Activated T-cell treated with anti-CD3 and anti-CD28 coated beads for 48 hours (primary cell): ENCODE results near the gene WSCD2.

Experiments used
- DNase-seq: peaks from one replicate; pipeline ENCODE4 v3.0.0-alpha.2; 2020; ENCODE audit warnings: low read depth

Gene WSCD2

DNA sequence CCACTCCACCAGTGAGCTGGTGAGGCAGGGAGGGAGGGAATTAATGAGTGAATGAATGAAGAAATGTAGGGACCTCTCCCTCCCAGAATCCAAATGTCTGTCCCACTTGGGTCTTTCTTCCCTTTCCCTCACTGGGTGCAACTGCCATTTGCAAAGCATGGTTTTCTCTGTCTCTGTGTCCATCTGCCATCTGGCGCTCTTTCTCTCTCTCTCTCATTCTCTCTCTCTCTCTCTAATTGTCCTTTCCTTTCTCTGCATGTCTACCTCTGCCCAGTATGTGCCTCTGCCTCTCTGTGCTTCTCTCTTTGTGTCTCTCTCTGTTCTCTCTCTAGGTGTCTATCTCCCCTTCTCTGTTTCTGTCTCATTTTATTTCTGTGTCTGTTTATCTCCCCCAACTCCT is 107.3 kb downstream of the WSCD2 start:
- no peak for DNase-seq

DNA sequence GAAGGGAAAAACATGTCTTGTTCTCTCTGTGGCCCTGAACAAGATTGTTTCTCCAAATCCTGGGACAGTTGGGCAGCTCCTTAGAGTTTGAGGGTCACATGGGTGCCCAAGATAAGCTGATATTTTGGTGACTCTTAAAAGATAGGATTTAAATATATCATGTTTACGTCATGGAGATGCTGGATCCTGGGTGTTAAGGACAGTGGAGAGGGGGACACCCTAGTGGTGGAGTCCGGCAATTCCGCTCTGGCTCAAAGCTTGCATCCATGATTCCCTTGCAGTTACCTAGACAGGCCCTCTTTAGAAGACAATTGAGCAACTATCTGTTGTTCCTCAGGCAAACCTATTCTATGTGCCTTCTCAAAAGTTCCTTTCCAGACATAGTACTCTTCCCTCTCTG is 108.2 kb downstream of the WSCD2 start:
- no peak for DNase-seq

DNA sequence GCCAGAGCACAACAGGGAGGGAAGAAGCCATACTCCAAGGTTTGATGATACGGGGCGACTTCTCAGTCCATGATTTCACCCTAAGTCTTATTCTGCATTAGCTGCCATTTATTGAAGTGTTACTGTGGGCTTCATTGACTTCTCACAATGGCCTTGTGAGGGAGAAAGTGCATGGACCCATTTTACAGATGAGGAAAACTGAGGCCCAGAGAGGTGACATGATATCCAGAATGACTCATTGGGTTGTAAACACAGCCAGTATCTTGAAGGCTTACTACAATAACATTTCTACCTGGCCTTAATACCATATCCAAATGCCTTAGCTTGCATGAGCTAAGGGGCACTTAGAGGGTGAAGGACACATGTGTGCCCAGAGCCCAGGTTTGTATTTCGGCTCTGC is 109.4 kb downstream of the WSCD2 start:
- no peak for DNase-seq

DNA sequence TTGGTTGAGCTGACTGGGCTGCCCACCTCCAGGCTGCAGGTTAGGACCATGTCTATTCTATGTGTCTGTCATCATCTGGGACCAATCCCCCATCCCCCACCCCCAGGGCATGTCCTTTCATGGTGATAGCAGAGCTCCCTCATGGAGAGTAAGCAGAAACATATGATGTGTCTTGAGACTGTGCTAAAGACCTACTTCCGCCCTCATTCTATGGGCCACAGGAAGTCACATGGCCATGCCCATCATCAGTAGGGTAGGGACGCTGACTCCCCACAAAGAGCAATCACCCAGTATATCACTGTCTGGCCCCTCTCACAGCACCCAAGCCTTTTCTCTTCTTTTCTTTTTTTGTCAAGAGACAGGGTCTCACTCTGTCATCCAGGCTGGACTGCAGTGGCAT is 110.3 kb downstream of the WSCD2 start:
- DNase-seq: no peak

DNA sequence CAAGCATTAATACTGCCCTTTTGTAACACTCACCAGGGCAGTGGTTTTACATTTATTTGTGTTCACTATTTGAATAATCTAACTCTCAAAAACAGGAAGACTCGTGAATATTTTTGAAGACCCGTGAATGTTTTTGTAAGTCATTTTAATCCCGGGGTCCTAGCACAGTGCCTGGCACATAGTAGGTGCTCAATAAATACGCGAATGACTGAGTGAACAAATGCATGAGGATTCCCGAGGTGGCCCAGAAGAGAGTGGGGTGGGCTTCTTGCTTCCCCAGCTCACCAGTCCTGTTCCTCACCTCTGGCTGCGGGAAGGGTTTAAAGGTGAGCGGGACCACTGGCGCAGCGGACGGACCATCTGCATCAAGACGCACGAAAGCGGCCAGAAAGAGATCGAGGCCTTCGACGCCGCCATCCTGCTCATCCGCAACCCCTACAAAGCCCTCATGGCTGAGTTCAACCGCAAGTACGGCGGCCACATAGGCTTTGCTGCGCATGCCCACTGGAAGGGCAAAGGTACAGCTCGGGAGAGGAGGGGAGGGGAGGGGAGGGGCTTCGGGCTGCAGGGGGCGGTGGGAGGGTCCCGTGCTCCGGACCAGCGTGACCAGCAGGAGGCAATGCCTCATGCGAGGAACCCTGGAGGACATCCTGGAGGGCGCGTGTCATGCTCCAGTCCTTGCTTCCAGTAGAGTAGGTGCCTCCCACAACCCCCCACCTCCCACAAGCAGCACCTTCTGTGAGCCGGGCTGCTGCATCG is 111.1 kb downstream of the WSCD2 start:
- DNase-seq: no peak

DNA sequence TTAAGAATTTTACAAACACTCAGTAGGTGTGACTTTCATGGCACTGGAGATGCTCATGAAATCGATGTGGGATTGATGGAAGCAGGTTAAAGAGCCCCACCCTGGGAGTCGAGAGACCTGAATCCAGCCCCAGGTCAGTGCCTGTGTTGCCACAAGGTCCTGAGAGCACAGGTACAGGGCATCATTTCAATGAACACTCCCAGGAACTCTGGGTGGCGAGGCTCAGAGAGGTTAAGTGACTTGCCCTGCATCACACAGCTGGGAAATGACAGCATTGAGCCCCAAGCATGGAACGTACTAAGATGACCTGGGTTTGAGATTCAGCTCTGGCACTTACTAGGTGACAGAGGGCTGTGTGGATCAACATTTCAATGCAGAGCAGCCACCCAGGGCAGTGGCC is 111.8 kb downstream of the WSCD2 start:
- no peak for DNase-seq

DNA sequence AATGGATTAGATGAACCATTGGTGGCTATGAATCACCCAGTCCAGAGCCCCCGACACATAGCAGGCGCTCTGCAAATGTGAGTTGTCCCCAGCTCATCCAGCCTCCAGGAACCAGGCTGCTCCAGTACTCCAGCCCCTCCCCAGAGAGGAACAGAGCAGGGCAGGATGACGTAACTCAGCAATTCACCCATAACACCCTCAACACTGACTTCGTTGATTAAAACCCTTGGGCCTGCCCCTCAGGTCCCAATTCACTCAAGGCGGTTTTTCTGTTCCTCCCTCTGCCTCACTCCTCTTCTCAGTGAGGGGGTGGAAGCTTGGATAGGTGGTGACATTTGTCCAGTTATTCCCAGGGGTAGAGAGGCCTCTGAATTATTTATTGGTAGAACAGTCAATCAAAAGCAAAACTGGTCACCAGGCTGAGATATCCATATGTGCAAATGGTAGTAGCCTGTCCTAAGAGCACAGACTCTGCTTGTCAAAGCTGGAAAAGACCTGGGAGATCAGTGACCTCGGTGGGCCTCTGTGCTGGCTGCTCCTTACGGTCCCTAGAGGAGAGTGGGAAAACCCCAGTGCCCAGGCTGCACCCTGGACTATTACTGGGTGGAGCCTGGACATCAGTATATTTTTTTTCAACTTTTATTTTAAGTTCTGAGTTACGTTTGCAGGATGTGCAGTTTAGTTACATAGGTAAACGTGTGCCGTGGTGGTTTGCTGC is 113.1 kb downstream of the WSCD2 start:
- no peak for DNase-seq

DNA sequence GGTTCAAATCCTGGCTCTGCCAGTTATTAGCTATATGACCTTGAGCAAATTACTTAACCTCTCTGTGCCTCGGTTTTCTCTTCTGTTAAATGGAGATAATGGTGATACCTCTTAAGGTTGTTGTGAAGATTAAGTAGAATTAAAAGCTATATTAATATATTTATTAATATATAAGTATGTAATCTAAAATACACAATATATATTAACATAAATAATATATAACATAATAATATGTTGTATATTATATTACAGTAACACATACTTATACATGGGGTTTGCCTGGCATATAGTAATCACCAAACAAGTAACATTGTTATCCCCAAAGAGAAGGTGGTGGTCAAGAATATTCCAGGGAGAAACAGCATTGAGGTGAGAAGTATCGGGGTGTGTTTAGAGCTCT is 118.0 kb downstream of the WSCD2 start:
- no peak for DNase-seq

DNA sequence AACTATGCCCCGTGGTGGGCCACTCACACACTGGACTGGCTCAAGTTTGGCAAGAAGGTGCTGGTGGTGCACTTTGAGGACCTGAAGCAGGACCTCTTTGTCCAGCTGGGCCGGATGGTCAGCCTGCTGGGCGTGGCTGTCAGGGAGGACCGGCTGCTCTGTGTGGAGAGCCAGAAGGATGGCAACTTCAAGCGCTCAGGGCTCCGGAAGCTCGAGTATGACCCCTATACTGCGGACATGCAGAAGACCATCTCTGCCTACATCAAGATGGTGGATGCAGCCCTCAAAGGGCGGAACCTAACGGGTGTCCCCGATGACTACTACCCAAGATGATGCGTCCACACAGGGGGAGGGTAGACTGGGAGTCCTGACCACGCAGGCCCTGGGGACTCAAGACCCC is 118.9 kb downstream of the WSCD2 start:
- DNase-seq: no peak

DNA sequence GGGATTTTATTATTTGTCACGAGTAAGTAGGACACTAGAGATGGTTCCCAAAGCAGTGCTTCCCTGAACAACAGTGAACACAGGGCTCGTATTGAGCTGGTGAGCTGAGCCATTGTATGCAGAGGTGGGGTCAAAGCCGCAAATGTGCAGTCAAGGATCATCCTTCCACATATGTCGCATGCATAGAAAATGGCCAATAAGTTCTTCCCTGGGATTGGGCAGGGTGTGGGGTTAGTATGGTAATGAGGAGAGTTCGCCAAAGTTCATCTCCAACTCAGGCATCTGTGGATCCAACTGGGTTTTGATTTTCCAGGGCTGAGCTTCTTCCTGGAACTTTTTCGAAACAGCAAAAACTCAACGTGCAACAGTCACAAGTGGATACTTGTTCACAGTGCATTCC is 123.4 kb downstream of the WSCD2 start:
- DNase-seq: no peak

DNA sequence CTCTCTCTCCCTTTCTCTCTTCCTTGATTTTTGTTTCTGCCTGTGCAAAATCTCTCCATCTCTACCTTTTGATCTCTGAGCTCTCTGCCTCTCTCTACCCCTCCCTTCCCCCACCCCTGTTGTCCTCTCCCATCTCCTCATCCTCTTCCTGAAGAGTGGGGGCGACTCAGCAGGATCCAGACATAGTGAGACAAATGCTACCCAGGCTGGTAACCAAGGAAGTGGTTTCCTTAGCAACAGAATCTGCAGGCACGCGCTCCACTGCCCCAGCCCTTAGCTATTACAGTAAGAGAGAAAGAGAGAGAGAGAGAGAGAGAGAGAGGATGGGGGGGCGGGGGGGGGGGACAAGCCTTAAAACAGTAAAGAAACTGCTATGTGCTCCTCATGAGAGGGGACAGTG is 124.5 kb downstream of the WSCD2 start:
- DNase-seq: no peak

DNA sequence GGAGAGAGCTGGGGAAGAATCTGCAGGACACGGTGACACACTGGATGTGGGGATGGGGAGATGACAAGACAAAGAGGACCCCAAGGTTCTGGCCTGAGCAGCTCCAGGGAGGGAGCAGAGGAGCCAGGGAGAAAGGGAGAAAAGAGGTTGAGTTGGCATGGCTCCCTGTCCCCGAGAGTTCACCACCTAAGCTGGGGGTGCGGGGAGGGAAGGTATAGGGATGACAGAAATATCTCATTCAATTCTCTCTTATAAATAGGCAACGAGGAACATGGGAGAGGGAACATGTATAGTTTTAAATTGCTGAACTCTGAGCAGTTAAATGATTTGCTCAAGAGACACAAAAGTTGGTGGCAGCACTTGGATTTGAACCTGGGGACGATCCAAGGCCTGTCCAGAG is 124.9 kb downstream of the WSCD2 start:
- DNase-seq: no peak

DNA sequence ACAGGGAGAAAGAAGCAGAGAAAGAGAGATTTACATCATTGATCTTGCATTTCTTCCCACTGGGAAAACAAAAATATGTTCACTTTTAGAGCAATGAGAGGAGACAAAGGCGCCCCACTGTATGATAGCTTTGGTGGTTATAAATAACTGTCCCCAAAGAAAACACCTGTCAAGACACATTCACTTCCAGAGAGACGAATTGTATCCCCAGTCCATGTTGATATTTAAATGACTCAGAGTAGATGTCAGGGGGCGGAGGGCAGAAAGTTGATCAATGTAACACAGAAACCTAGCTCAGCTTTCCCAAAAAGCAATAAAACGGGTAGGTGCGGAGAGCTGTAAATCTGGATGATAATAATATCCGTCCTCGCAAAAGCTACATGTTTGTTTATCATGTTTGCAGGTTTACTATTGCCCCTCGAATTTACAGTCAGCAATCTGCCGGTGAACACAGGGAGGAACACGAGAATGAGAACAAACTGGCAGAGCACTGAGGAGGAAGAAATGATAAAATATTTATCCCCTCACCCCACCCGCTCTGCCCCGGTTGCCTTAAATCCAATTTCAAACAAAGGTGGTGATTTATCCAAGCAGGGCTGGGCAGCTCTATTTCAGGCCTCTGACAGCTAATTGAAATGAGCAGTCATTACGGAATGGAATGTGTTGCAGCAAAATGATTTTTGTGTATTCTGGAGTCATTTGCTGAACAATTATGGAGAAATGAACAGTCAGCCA is 125.6 kb downstream of the WSCD2 start:
- DNase-seq: no peak

DNA sequence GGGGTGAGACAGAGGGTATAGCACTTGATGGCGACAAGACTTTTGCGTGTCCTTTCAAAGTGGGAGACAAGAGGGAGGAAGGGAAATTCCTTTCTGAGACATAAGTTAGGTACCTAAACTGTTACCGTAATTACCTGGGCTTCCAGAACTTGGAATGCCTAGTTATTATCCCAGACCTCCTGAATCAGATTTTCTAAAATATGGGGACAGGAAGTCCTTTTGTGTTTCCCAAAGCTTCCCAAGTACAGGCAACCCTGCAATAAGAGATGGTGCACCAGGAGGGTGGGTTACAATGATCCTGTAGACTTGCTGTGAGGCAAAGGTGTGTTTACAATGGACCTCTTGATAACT is 126.1 kb downstream of the WSCD2 start:
- DNase-seq: no peak

DNA sequence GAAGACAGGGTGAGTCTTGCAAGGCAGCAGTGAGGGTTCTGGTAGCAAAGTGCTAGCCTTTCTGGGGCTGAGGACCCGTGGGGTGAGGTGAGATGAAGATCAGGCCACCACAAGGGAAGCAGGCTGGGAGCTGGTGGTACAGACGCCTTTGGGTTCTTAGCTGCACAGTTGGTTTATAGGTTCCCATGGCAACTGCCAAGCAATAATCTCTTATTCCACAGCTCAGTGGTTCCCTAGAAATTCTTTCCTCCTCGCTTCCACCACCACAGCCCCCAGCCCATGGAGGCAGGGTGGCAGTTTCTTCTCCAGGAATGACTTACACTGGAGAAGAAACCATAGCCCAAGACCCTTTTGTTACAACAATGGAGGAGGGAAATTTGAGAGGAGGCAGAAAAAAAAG is 127.9 kb downstream of the WSCD2 start:
- DNase-seq: no peak

DNA sequence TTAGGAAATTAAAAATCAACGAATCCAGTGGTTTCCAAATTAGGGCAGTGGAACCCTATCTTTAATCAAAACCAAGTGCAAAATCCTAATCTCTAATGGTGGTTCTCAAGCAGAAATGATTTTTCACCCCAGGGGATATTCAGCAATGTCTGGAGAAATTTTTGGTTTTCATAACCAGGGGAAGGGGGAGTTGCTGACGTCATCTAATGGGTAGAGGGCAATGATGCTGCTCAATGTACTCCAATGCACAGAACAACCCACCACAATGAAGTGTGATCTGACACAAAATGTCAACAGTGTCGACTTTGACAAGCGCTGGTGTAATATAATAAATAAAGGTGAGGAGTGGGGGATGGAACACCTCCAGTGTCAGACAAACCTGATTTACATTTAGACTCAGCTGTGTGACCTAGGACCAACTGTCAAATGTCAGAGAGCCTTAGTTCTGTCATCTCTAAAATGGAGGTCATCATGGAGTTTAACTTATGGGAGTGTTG is 128.6 kb downstream of the WSCD2 start:
- DNase-seq: no peak

DNA sequence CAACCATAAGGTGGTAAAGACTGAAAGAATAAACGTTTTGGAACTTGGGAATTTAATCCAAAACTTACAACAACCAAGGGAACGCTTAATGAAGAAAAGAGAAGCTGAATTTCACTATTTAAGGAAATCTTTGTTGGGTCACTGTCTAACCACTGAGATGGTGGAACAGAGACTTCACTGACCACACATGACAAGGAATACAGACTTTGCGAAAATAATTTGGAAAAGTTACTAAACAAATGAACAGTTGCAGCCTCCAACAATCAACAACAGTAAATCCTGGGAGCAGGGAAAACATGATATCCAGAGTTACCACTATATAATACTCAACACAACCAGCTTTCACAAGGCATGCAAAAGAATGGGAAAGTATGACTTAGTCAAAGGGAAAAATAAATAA is 131.0 kb downstream of the WSCD2 start:
- DNase-seq: no peak

DNA sequence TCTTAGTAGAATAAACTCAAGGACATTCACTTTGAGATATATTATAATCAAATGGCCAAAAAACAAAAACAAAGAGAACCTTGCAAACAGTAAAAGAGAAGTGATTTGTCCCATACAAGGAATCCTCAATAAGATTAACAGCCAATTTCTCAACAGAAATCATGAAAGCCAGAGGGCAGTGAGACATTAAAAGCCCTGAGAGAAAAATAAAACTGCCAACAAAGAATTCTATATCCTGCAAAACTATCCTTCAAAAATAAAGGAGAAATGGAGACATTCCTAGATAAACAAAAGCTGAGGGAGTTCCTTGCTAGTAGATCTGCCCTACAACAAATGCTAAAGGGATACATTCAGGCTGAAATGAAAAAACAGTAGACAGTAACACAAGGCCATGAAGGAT is 131.9 kb downstream of the WSCD2 start:
- no peak for DNase-seq

DNA sequence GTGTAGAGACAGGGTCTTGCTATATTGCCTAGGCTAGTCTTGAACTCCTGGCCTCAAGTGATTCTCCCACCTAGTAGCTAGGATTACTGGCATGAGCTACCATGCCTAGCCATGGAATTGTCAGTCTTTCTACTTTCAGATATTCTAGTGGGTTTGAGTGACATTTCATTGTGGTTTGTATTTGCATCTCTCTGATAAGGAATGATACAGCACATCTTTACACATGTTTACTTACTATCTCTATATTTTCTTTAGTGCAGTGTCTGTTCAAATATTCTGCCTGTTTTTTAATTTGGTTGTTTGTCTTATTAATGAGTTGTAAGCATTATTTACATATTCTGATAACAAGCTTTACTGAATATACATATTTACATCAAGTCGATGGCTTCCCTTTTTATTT is 136.4 kb downstream of the WSCD2 start:
- DNase-seq: no peak

DNA sequence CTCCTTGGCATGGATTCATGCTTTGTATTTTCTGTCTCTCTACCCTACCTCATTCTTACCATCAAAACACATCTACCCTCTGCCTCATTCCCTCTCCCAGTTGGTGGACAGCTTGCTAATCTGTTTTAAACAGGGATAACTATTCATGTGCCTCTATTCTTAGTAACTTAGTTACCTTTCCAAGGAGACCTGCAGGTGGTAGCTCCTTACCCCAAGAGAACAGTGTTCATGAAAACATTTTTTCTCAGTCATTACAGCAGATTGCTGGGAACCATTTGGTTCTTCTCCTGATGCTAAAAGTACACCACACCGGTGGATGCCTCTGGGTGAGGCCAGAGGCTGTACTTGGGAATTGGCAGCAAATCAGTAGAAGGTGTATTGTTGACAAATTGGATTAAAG is 137.0 kb downstream of the WSCD2 start:
- DNase-seq: no peak

DNA sequence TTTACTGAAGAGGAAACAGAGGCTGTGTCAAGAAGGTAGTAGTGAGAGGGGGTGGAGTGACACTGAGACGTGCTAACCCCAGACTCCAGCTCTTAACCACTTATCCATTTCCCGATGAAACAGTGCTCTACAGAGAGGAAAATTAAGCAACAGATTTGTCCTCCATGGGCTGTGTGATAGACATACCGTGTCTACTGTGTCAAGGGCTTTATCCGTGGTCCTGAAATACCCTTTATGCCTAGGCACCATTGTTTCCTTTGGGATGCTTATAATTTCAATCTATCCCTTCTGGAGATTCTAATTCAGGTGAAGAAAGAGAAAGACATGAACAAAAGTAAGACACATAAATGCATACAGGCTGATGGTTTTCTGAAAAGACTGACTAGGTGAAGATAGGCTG is 138.4 kb downstream of the WSCD2 start:
- no peak for DNase-seq

DNA sequence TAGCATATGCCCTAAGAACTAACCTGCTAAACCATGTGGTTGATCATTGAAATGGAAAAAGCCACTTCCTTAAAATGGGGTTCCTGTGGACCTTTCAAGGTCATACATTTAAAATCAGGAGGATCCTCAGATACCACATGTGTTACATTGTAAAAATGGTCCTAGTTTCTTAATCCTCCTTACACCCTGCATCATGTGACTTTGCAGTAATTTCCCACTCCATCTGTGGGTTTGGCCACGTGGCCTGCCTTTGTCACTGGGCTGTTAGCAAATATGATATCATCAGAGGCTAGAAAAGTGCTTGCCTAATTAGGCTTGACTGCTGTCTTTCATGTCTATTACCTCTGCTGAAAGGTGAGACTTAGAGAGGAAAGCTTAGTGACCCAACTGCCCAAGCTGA is 139.3 kb downstream of the WSCD2 start:
- DNase-seq: no peak

DNA sequence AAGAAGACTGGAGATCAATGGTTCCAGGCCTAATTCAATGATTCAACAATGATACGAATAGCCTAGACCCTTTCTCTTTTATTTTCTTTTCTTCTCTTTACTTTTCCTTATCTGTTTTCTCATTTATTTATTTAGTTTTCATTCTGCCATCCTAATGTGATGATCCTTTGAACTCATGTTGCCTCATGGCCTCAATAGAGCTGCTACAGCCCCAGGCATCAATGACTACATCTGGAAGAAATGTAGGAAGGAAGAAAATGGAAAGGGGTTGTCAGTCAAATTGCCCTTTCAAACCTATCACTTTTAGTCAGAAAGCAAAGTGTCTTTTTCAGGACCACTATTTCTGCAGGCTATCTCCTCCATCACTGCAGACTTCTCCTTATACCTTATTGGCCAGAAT is 140.1 kb downstream of the WSCD2 start:
- no peak for DNase-seq
